ENCODE results near the gene TMEM174. TPM values are rescaled to one million over a fixed set of nuclear protein-coding genes. Genes with fewer than 3 reads are reported as not detected.

TMEM174 gene
- total and polyA plus RNA-seq, 8 donors = not detected

GRCh38 chr5:73221161-73221560, 48.2 kb downstream of the TMEM174 start:
- intact Hi-C loops (cut with DNase I; ENCODE audit: low total_unique reads) = no loop called here
- no peak overlapping the region for H3K27ac ChIP-seq
- no peaks in the 10 kb centered on the region for H3K9me3 ChIP-seq
- no peaks in the 10 kb centered on the region for H3K36me3 ChIP-seq
- H3K4me3 ChIP-seq = no peak overlapping the region
- 83 to 96% (median 89%) methylated on average over 1 of the region's 1 CpG for WGBS, 5 donors
- no peak for TF ChIP-seq POLR2AphosphoS5 (IDR thresholded peaks at IDR 0.05)
- TF ChIP-seq CTCF (IDR thresholded peaks at IDR 0.05) = no peak
- no peak for TF ChIP-seq POLR2A (IDR thresholded peaks at IDR 0.05)
- no peak for TF ChIP-seq EP300 (IDR thresholded peaks at IDR 0.05)
- H3K27me3 ChIP-seq = peaks cover 5 to 96% (median 40%) of the 10 kb centered on the region in 3 donors
- peaks cover 0 to 5% (median 4%) of the 10 kb centered on the region in 4 donors for H3K4me1 ChIP-seq
- DNase-seq = no peak

GRCh38 chr5:73221726-73222125, 48.7 kb downstream of the TMEM174 start:
- Histone ChIP-seq H3K27me3 (peaks cover 5 to 94% (median 40%) of the 10 kb centered on the region in 3 donors), H3K4me1 (no peaks in the 10 kb centered on the region), H3K36me3 (no peaks in the 10 kb centered on the region), H3K9me3 (no peaks in the 10 kb centered on the region), H3K27ac (no peak overlapping the region), H3K4me3 (no peak overlapping the region)
- no peak for TF ChIP-seq POLR2AphosphoS5 (IDR thresholded peaks at IDR 0.05)
- no peak for TF ChIP-seq EP300 (IDR thresholded peaks at IDR 0.05)
- TF ChIP-seq POLR2A (IDR thresholded peaks at IDR 0.05) = no peak
- TF ChIP-seq CTCF (IDR thresholded peaks at IDR 0.05) = no peak
- intact Hi-C loops (cut with DNase I; ENCODE audit: low total_unique reads) = no loop called here
- no peak for DNase-seq

GRCh38 chr5:73222173-73222572, 49.2 kb downstream of the TMEM174 start:
- H3K4me3 ChIP-seq = no peak overlapping the region
- H3K4me1 ChIP-seq = no peaks in the 10 kb centered on the region
- TF ChIP-seq POLR2A (IDR thresholded peaks at IDR 0.05) = no peak
- TF ChIP-seq CTCF (IDR thresholded peaks at IDR 0.05) = no peak
- no peak for TF ChIP-seq POLR2AphosphoS5 (IDR thresholded peaks at IDR 0.05)
- no peak for TF ChIP-seq EP300 (IDR thresholded peaks at IDR 0.05)
- H3K9me3 ChIP-seq = no peaks in the 10 kb centered on the region
- peaks cover 5 to 94% (median 38%) of the 10 kb centered on the region in 3 donors for H3K27me3 ChIP-seq
- no peak for DNase-seq
- 33 to 46% (median 39%) methylated on average over 4 of the region's 4 CpGs for WGBS, 5 donors
- H3K27ac ChIP-seq = no peak overlapping the region
- H3K36me3 ChIP-seq = no peaks in the 10 kb centered on the region
- intact Hi-C loops (cut with DNase I; ENCODE audit: low total_unique reads) = no loop called here

Other genes with a start within 250 kb of the TMEM174 start
- gene FCHO2, start 217.2 kb upstream of the TMEM174 start, total RNA-seq = 10 to 100 TPM in 4 of 5 donors, 1 to 10 TPM in 1; 7.0 to 46.1 (median 18.1) TPM
- 10 to 100 TPM in 2 of 3 donors, 1 to 10 TPM in 1; 6.9 to 11.6 (median 10.2) TPM for gene FCHO2, start 217.2 kb upstream of the TMEM174 start, polyA plus RNA-seq
- 10 to 100 TPM in 3 of 5 donors, 1 to 10 TPM in 2; 1.2 to 59.8 (median 22.2) TPM for gene TMEM171, start 52.6 kb upstream of the TMEM174 start, total RNA-seq
- 1 to 10 TPM; 6.7 to 8.4 (median 7.5) TPM for gene TMEM171, start 52.6 kb upstream of the TMEM174 start, polyA plus RNA-seq